Measurements from ENCODE around the gene MCM3. TPM values are rescaled to one million over a fixed set of nuclear protein-coding genes. Genes with fewer than 3 reads are reported as not detected.

Gene MCM3
- total RNA-seq, 3 donors from 2014 or later, result 32.1 to 43.6 (median 36.7) TPM

DNA sequence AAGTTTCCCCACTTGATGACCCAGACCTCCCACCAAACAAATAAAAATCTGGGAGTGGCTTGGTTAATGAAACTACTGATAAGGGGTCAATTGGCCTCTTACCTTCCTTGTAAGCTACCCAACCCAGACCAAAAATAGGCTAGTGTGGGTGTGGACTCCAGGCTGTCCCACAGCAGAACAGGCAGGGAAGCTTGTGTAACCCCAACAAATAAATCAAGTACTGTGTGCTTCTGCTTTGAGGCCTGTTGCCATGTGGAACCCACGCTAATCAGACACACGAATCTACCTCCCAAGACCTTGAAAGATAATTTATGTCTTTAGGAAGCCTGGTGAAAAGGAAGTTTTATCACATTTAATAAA, 43.7 kb upstream of the MCM3 start:
- Histone ChIP-seq H3K36me3 (ENCODE audit: low read depth) (no peaks in the 10 kb centered on the region), H3K4me3 (no peak overlapping the region), H3K4me1 (ENCODE audit: low read depth) (peaks cover 33% of the 10 kb centered on the region), H3K9me3 (no peaks in the 10 kb centered on the region)
- DNase-seq, result peak in 1 of 3 donors; percentile 74
- intact Hi-C loops (cut with DNase I, micrococcal nuclease), result no loop called here
- TF ChIP-seq CTCF (IDR thresholded peaks at IDR 0.05), result no peak
- peak; percentile 83 for ATAC-seq

DNA sequence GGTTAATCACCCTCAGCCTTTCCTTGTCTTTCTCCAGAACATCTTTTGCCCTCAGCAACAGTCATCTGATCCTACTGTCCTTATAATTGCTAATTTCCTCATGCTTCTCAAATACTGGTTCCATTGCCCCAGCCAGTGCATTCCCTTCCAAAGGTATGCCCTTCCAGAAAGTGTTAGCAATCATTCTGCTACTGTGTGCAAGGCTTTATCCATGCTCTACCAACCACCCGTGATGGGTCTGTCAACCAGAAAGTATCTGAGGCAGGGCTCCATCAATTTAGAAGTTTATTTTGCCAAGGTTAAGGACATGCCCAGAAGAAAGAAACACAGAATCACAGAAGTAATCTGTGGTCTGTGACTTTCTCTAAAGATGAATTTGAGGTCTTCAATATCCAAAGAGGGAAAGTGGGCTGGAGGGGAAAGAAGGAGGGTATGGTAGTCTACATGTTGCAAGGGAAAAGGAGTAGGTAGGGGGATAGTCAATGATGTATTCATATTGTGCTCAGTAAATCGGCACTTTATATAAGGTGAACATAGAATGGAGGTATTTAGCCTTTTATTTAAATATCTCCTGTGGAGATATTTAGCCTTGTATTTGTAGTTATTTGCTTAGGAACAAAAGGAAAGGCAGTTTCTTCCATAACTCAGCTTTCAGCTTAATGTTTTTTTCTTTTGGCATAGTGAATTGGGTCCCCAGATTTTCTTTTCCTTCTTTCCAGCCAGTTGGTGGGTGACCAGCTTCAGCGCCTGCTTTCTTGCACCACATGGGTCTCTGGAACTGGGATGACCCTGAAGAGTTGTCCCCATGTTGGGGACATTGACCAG, 42.2 kb upstream of the MCM3 start:
- Histone ChIP-seq H3K9me3 (no peaks in the 10 kb centered on the region), H3K36me3 (ENCODE audit: low read depth) (no peaks in the 10 kb centered on the region), H3K4me3 (no peak overlapping the region), H3K4me1 (ENCODE audit: low read depth) (peaks cover 33% of the 10 kb centered on the region)
- no peak for TF ChIP-seq CTCF (IDR thresholded peaks at IDR 0.05)
- ATAC-seq, result no peak
- intact Hi-C loops (cut with DNase I, micrococcal nuclease), result no loop called here
- DNase-seq, result no peak

DNA sequence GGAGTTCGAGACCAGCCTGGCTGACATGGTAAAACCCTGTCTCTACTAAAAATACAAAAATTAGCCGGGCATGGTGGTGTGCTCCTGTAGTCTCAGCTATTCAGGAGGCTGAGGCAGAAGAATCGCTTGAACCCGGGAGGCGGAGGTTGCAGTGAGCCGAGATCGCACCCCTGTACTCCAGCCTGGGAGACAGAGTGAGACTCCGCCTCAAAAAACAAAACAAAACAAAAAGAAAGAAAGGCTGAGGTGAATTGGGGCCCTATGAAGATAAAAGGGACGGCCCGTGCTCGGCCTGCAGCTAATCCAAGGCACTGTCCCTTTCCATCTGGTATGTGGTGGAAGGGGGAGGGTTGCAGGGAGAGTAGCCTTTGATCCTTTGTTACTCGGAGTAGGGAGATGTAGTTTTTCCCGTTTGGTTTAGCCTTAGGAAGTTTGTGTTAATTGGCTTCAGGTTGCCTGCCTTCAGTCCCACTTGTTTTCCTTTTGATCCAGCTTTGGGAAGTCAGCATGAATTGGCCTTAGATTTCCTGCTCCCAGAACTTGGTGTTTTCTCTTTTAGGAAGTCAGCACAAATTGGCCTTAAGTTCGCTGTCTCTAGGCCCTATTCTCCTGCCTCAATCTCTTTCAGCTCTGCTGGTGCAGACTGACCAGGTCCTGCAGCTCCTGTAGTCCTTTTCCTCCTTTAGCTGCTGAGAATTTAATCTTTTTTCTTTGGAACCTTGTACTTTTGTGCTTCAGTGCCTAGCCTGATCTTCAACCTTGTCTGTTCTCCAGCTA, 41.3 kb upstream of the MCM3 start:
- Histone ChIP-seq H3K4me1 (ENCODE audit: low read depth) (peaks cover 29% of the 10 kb centered on the region), H3K9me3 (no peaks in the 10 kb centered on the region), H3K36me3 (ENCODE audit: low read depth) (no peaks in the 10 kb centered on the region), H3K4me3 (no peak overlapping the region)
- DNase-seq (peak in 2 of 3 donors; percentile 51 to 69), ATAC-seq (peak; percentile 64)
- intact Hi-C loops (cut with DNase I, micrococcal nuclease), result no loop called here
- no peak for TF ChIP-seq CTCF (IDR thresholded peaks at IDR 0.05)

DNA sequence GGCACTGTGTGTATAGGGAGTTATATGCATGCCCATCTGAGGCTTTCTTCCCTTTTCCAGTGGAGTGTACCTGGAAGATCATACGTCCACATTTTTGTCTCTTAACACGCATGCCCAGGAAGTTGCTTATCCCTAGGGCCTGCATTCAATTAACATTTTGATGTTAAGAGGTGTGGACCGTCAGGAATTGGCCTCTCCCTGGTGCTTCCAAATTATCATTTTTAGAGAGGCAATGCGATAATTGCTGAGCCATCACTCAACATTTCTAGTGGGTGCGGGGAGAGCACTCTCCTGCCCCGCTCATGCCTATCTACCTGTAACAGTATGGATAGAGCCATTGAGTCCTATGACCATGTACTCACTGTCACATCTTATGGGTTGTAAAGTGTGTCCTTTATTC, 39.6 kb upstream of the MCM3 start:
- Histone ChIP-seq H3K9me3 (no peaks in the 10 kb centered on the region), H3K36me3 (ENCODE audit: low read depth) (no peaks in the 10 kb centered on the region), H3K4me3 (no peak overlapping the region), H3K4me1 (ENCODE audit: low read depth) (peaks cover 20% of the 10 kb centered on the region)
- no peak for DNase-seq
- TF ChIP-seq CTCF (IDR thresholded peaks at IDR 0.05), result no peak
- ATAC-seq, result no peak
- intact Hi-C loops (cut with DNase I, micrococcal nuclease), result no loop called here

- no peak overlapping the region for H3K4me3 ChIP-seq
- no peak for DNase-seq
- TF ChIP-seq CTCF (IDR thresholded peaks at IDR 0.05), result no peak
- peaks cover 5% of the 10 kb centered on the region for H3K4me1 ChIP-seq (ENCODE audit: low read depth)
- H3K36me3 ChIP-seq (ENCODE audit: low read depth), result no peaks in the 10 kb centered on the region
- peak; percentile 77 for ATAC-seq
- intact Hi-C loops (cut with DNase I, micrococcal nuclease), result no loop called here
- no peaks in the 10 kb centered on the region for H3K9me3 ChIP-seq
Measured at GRCh38 chr6:52317841-52318581, 33.5 kb upstream of the MCM3 start.

All from mucosa of descending colon (tissue), 3 donors.